Activated CD4-positive, alpha-beta T cell treated with anti-CD3 and anti-CD28 coated beads, Interleukin-2, amount 50 U/mL, for 4 hours (primary cell): Measurements from ENCODE around the gene ARMC3.
"Not testable (repeated sequence)": the region's sequence is repeated elsewhere in the genome, so short reads cannot be mapped to it uniquely, and the experiment has no call there.

ENCODE experiments used
- DNase-seq, 2 experiments: peaks; one replicate each; pipeline ENCODE4 v3.0.0-alpha.2; 2020

Gene ARMC3

DNA sequence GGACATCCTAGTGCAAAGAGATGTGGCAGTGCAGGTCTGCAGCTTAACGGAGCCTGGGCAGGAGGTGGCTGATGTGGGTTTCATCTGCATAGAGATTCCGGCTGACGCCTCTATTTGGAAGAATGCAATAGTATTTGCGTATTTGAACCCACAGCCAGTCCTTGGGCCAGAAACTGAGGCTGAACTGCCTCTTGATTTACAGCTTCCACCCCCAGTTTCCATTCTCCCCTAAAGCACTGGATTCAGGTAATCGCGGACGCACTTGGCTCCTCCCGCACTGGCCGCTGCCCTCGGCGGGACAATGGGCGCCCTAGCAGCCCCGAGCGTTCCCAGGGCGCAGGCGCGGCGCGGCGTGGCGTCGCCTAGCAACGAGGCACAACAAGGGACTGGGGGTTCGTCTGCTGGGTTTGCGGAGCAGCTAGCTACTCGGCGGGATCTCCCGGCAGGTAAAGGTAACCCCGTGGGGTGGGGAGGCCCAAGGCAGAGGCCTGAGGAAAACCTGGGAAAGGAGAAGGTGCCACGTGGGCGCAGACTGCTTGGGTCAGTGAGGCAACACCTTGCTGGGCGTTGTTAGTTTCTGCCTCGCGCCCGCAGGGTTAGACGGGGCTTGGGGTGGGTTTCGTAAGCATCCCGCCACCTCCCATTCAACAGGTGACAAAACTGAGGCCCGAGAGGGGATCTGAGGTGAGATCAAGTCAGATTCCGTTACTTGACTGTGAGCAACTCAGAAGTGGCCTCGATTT is at the start of gene ARMC3:
ARMC3 (plus strand) TSS at position 393 of the 743 bp plus-strand sequence. CDS start 3,944 bp downstream, outside the sequence.
- DNase-seq = peak; percentile 38 to 44

DNA sequence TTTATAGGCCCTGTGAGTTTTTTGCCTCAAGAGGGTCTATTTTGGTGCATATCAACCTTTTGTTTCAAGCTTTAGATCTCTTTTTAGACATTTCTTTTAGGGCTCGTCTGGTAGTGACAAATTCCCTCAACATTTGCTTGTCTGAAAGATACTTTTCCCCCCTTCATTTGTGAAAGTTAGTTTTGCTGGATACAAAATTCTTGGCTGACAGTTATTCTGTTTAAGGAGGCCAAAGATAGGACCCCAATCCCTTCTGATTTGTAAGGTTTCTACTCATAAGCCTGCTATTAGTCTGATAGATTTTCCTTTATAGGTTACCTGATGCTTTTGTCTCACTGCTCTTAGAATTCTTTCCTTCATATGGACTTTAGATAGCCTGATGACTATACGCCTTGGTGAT is 36.1 kb upstream of the ARMC3 start:
- DNase-seq = no peak

DNA sequence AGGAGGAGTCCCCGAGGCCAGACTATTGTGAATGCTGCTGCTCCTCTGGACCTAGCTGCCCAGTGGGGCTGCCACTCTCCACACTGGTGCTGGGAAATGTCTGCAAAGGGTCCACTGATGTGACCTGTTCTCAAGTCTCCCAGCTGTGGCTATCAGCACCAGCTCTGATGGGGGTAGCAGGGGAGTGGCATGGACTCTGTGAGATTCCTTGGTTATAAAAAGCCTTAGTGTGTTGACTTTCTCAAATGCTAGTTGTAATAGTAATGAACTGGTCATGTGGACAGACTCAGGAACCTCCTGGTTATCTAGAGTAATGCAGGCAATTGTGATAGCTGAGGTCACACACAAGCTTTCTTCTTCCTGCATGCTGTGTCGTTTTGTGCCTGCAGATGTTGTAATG is 34.1 kb upstream of the ARMC3 start:
- DNase-seq = no peak

DNA sequence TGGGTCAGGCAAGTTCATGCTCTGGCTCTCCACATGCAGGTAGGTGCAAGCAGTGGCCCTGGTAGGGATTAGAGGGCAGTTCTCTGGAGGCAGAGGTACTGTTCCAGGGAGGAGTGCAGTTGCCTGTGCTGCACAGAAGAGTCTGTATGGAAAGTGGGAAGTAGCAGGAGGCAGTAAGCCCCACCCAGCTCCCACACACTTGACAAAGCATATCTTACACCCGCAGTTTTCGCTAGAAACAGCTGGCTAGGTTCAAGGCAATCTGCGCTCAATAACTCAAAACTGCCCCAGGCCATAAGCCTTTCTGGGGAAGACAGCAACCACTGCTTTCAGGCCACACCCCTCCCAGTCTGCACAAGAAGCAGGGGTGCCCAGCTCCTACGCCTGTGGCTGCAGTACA is 33.1 kb upstream of the ARMC3 start:
- no peak for DNase-seq

DNA sequence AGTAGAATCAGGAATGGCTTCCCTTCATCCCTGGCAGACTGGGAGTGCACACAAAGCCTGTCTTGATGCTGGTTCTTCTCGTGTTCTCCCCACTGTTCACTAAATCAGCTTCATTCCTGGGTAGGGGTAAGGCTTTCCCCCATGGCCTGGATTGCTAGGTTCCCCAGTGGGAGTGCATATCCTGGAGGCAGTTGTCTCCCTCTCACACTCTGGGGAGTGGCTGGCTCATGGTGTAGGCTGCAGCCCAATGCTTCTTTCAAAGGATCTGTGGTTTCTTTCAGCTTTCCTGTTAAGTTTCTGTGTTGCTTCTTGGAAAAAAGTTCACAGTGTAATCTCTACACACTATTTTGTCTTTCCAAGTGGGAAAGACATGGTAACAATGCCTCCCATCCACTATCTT is 32.6 kb upstream of the ARMC3 start:
- no peak for DNase-seq

- DNase-seq = no peak
Observed at GRCh38 chr10:22897371-22897770, 30.5 kb upstream of the ARMC3 start.

DNA sequence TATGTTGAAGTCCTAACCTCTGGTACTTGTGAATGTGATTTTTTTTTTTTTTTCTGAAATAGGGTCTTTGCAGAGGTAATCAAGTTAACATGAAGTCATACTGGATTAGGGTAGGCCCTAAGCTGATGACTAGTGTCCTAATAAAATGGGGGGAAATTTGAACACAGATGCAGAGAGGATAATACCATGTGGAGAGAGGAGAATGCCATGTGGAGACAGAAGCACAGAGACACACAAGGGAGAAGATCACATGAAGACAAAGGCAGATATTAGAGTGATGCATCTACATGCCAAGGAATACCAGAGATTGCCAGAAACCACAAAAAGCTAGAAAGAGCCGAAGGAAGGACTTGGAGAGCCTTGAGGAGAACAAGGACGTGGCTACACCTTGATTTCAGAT is 28.5 kb upstream of the ARMC3 start:
- no peak for DNase-seq

GRCh38 chr10:22899775-22900174 is 28.1 kb upstream of the ARMC3 start:
- no peak for DNase-seq

GRCh38 chr10:22900841-22901601 is 26.8 kb upstream of the ARMC3 start:
- DNase-seq = no peak

GRCh38 chr10:22902147-22902546 is 25.7 kb upstream of the ARMC3 start:
- not testable (repeated sequence) for DNase-seq

GRCh38 chr10:22903694-22904093 is 24.2 kb upstream of the ARMC3 start:
- DNase-seq = no peak

- DNase-seq = no peak
Observed at GRCh38 chr10:22906767-22907166, 21.1 kb upstream of the ARMC3 start.

DNA sequence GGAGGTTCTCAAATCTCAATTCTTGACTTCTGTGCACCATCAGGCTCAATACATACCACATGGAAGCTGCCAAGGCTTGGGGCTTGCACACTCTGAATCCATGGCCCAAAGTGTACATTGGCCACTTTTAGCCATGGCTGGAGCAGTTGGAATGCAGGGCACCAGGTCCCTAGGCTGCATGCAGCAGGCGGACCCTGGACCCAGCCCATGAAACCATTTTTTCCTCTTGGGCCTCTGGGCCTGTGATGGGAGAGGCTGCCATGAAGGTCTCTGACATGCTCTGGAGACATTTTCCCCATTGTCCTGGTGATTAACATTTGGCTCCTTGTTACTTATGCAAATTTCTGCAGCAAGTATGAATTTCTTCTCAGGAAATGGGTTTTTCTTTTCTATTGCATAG is 19.0 kb upstream of the ARMC3 start:
- no peak for DNase-seq

DNA sequence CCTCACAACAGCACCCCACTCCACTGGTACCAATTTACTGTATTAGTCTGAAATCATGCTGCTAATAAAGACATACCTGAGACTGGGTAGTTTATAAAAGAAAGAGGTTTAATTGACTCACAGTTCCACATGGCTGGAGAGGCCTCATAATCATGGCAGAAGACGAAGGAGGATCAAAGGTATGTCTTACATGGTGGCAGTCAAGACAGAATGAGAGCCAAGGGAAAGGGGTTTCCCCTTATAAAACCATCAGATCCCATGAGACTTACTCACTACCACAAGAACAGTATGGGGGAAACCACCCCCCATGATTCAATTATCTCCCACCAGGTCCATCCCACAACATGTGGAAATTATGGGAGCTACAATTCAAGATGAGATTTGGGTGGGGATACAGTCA is 18.2 kb upstream of the ARMC3 start:
- DNase-seq = not testable (repeated sequence)

DNA sequence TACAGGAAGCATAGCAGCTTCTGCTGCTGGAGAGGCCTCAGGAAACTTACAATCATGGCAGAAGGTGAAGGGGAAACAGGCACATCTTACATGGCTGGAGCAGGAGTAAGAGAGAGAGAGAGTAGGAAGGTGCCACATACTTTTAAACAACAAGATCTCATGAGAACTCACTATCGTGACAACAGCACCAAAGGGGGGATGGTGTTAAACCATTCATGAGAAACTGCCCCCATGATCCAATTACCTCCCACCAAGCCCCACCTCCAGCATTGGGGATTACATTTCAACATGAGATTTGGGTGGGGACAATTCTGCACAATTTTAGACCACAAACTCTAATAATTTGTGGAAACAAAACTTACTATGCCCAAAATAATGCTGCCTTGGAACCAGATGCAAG is 16.8 kb upstream of the ARMC3 start:
- DNase-seq = no peak

GRCh38 chr10:22911889-22912762 is 15.7 kb upstream of the ARMC3 start:
- no peak for DNase-seq

- no peak for DNase-seq
Observed at GRCh38 chr10:22912763-22913384, 15.0 kb upstream of the ARMC3 start.

DNA sequence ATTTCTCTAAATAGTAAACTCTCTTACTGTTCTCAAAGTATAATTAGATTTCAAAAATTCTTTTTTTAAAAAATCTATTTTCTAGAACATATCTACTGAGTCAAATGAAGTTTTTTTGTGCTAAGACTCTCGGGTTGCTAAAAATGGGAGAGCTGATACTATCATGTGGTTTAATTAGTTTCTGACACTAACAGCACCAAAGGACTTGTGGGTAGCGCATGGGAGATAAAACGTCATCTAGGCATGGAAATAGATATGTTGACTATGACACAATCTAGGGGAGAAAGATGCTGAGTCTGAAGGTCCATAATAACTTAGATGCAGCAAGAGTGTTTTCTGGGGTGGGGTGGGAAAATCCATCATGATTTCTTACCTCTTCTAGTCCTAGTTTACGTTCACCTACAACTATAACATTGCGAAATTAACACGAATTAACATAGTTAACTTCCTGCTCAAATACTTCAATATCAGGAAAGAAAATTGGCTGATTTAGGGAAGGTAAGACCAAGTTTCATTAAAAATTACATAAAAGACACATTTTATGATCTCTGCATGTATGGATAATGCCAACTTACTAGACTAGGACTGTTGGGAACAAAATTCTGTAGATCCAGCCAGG is 14.3 kb upstream of the ARMC3 start:
- no peak for DNase-seq

- no peak for DNase-seq
Observed at GRCh38 chr10:22915314-22915713, 12.5 kb upstream of the ARMC3 start.

DNA sequence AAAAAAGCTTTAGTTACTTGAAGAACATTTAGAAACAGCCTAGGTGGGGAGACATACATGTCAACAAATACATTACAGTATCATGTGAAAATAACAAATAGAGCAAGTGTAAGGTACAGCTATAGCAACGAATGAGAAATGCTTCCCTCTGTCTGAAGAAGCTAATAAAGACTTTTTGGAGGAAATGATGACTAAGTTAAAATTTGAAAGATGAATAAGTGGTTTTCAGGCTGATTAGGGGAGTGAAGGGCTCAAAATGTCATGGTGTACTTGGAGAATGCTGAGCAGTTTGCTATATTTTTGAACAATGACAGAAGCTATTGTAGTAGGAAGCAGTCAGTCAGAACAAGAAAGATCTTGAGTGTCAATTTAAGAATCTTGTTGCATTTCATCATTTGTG is 2.8 kb upstream of the ARMC3 start:
- no peak for DNase-seq

- DNase-seq = no peak
Observed at GRCh38 chr10:22927166-22927565, 687 bp upstream of the ARMC3 start.

DNA sequence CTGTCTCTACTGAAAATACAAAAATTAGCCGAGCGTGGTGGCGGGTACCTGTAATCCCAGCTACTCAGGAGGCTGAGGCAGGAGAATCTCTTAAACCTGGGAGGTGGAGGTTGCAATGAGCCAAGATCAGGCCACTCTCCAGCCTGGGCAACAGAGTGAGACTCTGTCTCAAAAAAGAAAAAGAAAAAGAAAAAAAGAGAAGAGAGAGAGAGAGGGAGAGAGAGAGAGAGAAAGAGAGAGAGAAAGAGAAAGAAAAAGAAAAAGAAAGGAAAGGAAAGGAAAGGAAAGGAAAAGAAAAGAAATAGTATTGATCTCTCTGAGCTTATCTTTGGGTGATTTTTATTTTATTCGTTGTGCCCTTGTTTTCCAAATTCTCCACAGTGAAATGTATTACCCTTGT is 1.2 kb downstream of the ARMC3 start:
- DNase-seq = not testable (repeated sequence)

DNA sequence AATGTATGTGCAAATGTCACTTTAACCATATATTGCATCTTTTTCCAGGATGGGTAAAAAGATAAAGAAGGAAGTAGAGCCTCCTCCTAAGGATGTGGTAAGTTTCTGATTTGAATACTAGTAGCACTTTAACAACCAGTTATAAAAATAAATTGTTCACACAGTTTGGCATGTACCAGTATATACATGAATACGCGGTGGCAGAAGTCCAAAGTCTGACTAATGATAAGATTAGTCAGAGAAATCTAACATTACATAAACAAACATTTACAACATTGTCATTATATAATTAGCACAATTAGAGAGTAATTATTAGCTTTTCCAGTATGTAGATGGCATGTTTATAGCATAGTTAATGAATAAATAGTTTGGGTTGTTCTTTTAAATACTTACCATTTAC is 4.1 kb downstream of the ARMC3 start:
- DNase-seq = no peak
